ENCODE data around the gene FBXO38.

Gene FBXO38

GRCh38 chr5:148477429-148477828, 93.7 kb downstream of the FBXO38 start:
- DNase-seq (ENCODE audit: low read depth in 2 of 2): no peak

- DNase-seq (ENCODE audit: low read depth in 2 of 2): no peak
Measured at GRCh38 chr5:148482196-148482595, 98.4 kb downstream of the FBXO38 start.

GRCh38 chr5:148482697-148483462, 99.1 kb downstream of the FBXO38 start:
- peak in 1 of 2 experiments; percentile 3 for DNase-seq (ENCODE audit: low read depth in 2 of 2)

- no peak for DNase-seq (ENCODE audit: low read depth in 2 of 2)
Measured at GRCh38 chr5:148483750-148484149, 100.0 kb downstream of the FBXO38 start.

- DNase-seq (ENCODE audit: low read depth in 2 of 2): no peak
Measured at GRCh38 chr5:148484651-148485050, 100.9 kb downstream of the FBXO38 start.

- DNase-seq (ENCODE audit: low read depth in 2 of 2): no peak
Measured at GRCh38 chr5:148486456-148486855, 102.7 kb downstream of the FBXO38 start.

GRCh38 chr5:148488757-148489156, 105.0 kb downstream of the FBXO38 start:
- DNase-seq (ENCODE audit: low read depth in 2 of 2): no peak

- no peak for DNase-seq (ENCODE audit: low read depth in 2 of 2)
Measured at GRCh38 chr5:148491015-148491792, 107.4 kb downstream of the FBXO38 start.

- DNase-seq (ENCODE audit: low read depth in 2 of 2): no peak
Measured at GRCh38 chr5:148491793-148492184, 108.0 kb downstream of the FBXO38 start.

- no peak for DNase-seq (ENCODE audit: low read depth in 2 of 2)
Measured at GRCh38 chr5:148492351-148492750, 108.6 kb downstream of the FBXO38 start.

Data from fibroblast of skin of left quadriceps (primary cell).